Transverse colon (tissue), 4 donors: ENCODE measurements around the gene GMIP.

Experiments
- POLR2A ChIP-seq: fragments of 450-650 bp; IDR thresholded peaks from one replicate; pipeline ENCODE4 v1.6.1; 2016; ENCODE audit warnings: antibody characterized with exemption, mild to moderate bottlenecking, moderate library complexity
- POLR2AphosphoS5 ChIP-seq, 3 donors: sonication (generic); formaldehyde crosslinking; IDR thresholded peaks; one replicate each; pipeline ENCODE4 v1.6.1; 2016; ENCODE audit warnings: antibody characterized with exemption in 3 of 3
- TF ChIP-seq, protein P1 (sequence below), 5 experiments: fragments of 200-600 bp in 3 of 5; fragments of 450-650 bp in 2 of 5; sonication (generic) in 3 of 5; IDR thresholded peaks; 1 replicate in 2 of 5; 2 replicates in 3 of 5; pipeline ENCODE4 v1.5.1; 2016 to 2017; ENCODE audit warnings: antibody characterized with exemption in 5 of 5, inconsistent platforms in 3 of 5, mild to moderate bottlenecking in 2 of 5, moderate library complexity in 1 of 5

DNA sequence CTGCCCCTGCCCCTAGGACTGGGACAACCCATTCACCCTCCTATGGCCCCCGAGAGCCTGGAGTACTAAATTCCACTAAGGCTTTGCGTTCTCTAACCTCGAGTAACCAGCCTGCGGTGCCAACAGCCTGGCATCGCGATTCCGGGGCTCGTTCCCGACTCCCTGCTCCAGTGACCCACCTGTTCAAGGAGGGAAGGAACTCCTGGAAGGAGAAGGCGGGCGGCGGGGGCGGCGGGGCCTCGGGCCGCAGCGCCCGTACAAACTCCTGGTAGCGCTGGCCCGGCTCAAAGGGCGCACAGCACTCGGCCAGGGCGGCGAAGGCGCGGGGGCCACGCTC, 6.3 kb downstream of the GMIP start:
- TF ChIP-seq, protein P1, sequence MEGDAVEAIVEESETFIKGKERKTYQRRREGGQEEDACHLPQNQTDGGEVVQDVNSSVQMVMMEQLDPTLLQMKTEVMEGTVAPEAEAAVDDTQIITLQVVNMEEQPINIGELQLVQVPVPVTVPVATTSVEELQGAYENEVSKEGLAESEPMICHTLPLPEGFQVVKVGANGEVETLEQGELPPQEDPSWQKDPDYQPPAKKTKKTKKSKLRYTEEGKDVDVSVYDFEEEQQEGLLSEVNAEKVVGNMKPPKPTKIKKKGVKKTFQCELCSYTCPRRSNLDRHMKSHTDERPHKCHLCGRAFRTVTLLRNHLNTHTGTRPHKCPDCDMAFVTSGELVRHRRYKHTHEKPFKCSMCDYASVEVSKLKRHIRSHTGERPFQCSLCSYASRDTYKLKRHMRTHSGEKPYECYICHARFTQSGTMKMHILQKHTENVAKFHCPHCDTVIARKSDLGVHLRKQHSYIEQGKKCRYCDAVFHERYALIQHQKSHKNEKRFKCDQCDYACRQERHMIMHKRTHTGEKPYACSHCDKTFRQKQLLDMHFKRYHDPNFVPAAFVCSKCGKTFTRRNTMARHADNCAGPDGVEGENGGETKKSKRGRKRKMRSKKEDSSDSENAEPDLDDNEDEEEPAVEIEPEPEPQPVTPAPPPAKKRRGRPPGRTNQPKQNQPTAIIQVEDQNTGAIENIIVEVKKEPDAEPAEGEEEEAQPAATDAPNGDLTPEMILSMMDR (IDR thresholded peaks at IDR 0.05): no peak
- no peak for TF ChIP-seq POLR2A
- TF ChIP-seq POLR2AphosphoS5 (IDR thresholded peaks at IDR 0.05): no peak
